ENCODE measurements around the gene CFAP20DC.
"Not testable (repeated sequence)": the region's sequence is repeated elsewhere in the genome, so short reads cannot be mapped to it uniquely, and the experiment has no call there.

CFAP20DC gene

GRCh38 chr3:59064728-59065127 lies 14.9 kb upstream of the CFAP20DC start:
- DNase-seq (ENCODE audit: extremely low read depth, low read depth) = no peak
- no peak overlapping the region for H3K4me3 ChIP-seq (replicated peaks; ENCODE audit: low read depth, low read length)
- no peak for TF ChIP-seq CTCF (IDR thresholded peaks at IDR 0.05; ENCODE audit: low read depth, low read length, missing control alignments)

- no peak for DNase-seq (ENCODE audit: extremely low read depth, low read depth)
- no peak overlapping the region for H3K4me3 ChIP-seq (replicated peaks; ENCODE audit: low read depth, low read length)
- TF ChIP-seq CTCF (IDR thresholded peaks at IDR 0.05; ENCODE audit: low read depth, low read length, missing control alignments) = peak; percentile 20
Observed at GRCh38 chr3:59064276-59064675, 14.5 kb upstream of the CFAP20DC start.

DNA sequence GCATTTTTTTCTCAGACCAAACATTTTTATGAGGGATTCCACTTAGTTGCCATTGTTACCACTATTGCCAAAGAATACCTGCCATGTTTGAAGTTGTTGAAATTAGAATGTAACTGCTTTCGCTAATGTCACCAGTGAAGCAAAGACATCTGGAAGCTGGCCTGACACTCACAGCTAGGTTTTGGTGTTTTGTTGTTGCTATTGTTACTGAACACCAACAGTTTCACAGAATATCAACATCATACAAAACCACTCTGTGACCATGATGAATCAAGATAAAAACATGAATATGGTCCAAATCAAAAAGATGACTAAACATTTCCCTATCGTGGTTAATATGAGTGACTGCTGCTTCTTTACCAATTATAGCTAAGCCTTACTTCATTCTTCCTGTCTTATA lies 6.9 kb upstream of the CFAP20DC start:
- TF ChIP-seq CTCF (IDR thresholded peaks at IDR 0.05; ENCODE audit: low read depth, low read length, missing control alignments) = no peak
- no peak for DNase-seq (ENCODE audit: extremely low read depth, low read depth)
- H3K4me3 ChIP-seq (replicated peaks; ENCODE audit: low read depth, low read length) = no peak overlapping the region

DNA sequence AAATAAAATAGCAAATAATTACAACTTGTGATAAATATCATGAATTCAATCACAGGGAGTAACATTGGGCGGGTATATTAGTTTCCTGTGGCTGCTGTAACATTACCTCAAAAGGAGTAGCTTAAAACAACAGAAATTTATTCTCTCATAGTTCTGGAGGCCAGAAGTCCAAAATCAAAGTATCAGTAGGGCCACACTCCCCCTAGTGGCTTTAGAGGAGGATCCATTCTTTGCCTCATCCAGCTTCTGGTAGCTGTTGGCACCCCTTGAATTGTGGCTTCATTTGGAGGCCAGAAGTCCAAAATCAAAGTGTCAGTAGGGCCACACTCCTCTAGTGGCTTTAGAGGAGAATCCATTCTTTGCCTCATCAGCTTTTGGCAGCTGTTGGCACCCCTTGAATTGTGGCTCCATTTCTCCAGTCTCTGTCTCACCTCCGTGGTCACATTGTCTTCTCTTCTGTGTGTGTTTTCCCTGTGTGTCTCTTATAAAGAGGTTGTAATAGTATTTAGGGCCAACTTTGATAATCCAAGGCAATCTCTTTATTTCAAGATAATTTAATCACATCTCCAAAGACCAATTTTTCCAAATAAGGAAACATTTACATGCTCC lies 3.1 kb upstream of the CFAP20DC start:
- no peak overlapping the region for H3K4me3 ChIP-seq (replicated peaks; ENCODE audit: low read depth, low read length)
- DNase-seq (ENCODE audit: extremely low read depth, low read depth) = peak; percentile 21
- peak; percentile 80 for TF ChIP-seq CTCF (IDR thresholded peaks at IDR 0.05; ENCODE audit: low read depth, low read length, missing control alignments)

DNA sequence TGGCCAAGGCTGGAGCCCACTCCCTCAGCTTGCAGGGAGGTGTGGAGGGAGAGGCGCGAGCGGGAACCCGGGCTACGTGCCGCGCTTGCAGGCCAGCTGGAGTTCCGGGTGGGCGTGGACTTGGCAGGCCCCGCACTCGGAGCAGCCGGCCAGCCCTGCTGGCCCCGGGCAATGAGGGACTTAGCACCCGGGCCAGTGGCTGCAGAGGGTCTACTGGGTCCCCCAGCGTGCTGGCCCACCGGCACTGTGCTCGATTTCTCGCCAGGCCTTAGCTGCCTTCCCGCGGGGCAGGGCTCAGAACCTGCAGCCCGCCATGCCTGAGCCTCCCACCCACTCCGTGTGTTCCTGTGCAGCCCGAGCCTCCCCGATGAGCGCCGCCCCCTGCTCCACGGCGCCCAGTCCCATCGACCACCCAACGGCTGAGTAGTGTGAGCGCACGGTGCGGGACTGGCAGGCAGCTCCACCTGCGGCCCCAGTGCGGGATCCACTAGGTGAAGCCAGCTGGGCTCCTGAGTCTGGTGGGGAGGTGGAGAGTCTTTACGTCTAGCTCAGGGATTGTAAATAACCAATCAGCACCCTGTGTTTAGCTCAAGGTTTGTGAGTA lies 1.1 kb upstream of the CFAP20DC start:
- H3K4me3 ChIP-seq (replicated peaks; ENCODE audit: low read depth, low read length); DNase-seq (ENCODE audit: extremely low read depth, low read depth): not testable (repeated sequence)

DNA sequence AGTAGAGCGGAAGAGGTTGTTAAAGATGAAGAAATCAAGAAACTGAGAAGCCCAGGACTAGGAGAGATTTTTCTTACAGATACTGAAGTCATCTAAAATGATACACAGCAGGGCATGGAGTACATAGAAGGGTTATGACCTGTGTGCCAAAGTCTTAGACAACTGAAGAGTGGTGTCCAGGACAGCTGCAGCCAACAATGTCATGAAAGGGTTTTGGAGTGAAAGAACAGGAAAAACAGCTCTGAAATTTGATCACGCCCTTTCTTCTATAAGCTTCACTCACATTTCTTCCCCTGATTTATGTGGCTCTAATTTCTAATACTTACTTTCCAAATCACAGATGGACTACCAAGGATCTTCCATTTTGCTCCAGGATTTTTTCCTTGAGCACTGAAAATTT lies 3.0 kb downstream of the CFAP20DC start:
- DNase-seq (ENCODE audit: extremely low read depth, low read depth) = no peak
- no peak for TF ChIP-seq CTCF (IDR thresholded peaks at IDR 0.05; ENCODE audit: low read depth, low read length, missing control alignments)
- H3K4me3 ChIP-seq (replicated peaks; ENCODE audit: low read depth, low read length) = no peak overlapping the region

GRCh38 chr3:59043391-59043790 lies 6.4 kb downstream of the CFAP20DC start:
- H3K4me3 ChIP-seq (replicated peaks; ENCODE audit: low read depth, low read length) = no peak overlapping the region
- no peak for DNase-seq (ENCODE audit: extremely low read depth, low read depth)
- TF ChIP-seq CTCF (IDR thresholded peaks at IDR 0.05; ENCODE audit: low read depth, low read length, missing control alignments) = no peak
